Pancreas (tissue), 10 donors: Measurements from ENCODE around the gene HNRNPA0. TPM values are rescaled to one million over a fixed set of nuclear protein-coding genes. Genes with fewer than 3 reads are reported as not detected.

Experiments used
- ATAC-seq, 4 donors: fragments of 200-7000 bp; cut with Tn5 transposase; one replicate each; pipeline versions ENCODE4 v1.8.0 to v1.9.1; 2020; ENCODE audit warnings: mild to moderate bottlenecking in 4 of 4, moderate library complexity in 4 of 4
- DNase-seq, 6 donors: peaks; one replicate each; pipeline ENCODE4 v3.0.0-alpha.2; 2020
- FAIRE-seq: peaks from 2 replicates; lab custom pipeline; 2012; peaks lifted over from hg19 to GRCh38; lab: Jason Lieb, UNC
- H3K27ac ChIP-seq, 4 donors: fragments of 200-600 bp; sonication (generic); 1 replicate in 3 of 4; 2 replicates in 1 of 4; pipeline versions ENCODE4 v1.5.0 to v1.8.0; 2020
- H3K27me3 ChIP-seq, 4 donors: fragments of 200-600 bp; one replicate each; pipeline ENCODE4 v1.8.0; 2021
- H3K36me3 ChIP-seq, 3 donors: fragments of 200-600 bp; sonication (generic) in 1 of 3; one replicate each; pipeline versions ENCODE4 v1.5.0 to v1.8.0; 2020 to 2021
- H3K4me1 ChIP-seq, 3 donors: fragments of 200-600 bp; one replicate each; pipeline ENCODE4 v1.8.0; 2021
- H3K4me3 ChIP-seq, 4 donors: fragments of 200-600 bp; sonication (generic) in 2 of 4; one replicate each; pipeline versions ENCODE4 v1.5.0 to v1.8.0; 2020 to 2021
- H3K9me3 ChIP-seq, 4 donors: fragments of 200-600 bp; one replicate each; pipeline ENCODE4 v1.8.0; 2021
- WGBS, 2 donors: extraction: QIAGEN DNeasy Blood & Tissue Kit; methylation state at CpG; one replicate each; pipeline ENCODE4 v1.1.7; 2013; 5-methylcytosine and 5-hydroxymethylcytosine counted together
- intact Hi-C, 3 donors: fragments of 100-400 bp; cut with DNase I; formaldehyde crosslinking; loops; one replicate each; pipeline versions ENCODE4 v1.11.1 to v1.14.2; 2022
- polyA plus RNA-seq, 2 donors: library from polyadenylated mRNA; stranded (reverse); fragments of 200-250 nt; gene quantifications; one replicate each; pipeline ENCODE4 v1.2.3, GENCODE V29; 2013
- total RNA-seq, 6 donors: library from RNA; stranded (reverse); fragmentation: NEBNext Ultra II Directional in 4 of 6; extraction: Animal tissue kit (Norgen Biotek cat#: 25700) in 4 of 6; gene quantifications; one replicate each; pipeline versions ENCODE4 v1.2.1 to v1.2.4, GENCODE V29; 2021 to 2023
- TF ChIP-seq, protein P1 (sequence below), 4 donors: fragments of 200-600 bp; sonication (generic) in 3 of 4; IDR thresholded peaks; one replicate each; pipeline versions ENCODE4 v1.5.0 to v1.8.0; 2021; ENCODE audit warnings: antibody characterized with exemption in 4 of 4
- donor health status: healthy with polysubstance abuse.
- donor health status: DM: no; HTN: no; CAD: no; lungs with moderate emphysema.
- donor health status: DM: no; HTN: no; CAD: no.
- donor health status: control.
- donor health status: control.
- donor health status: Bipolar disorder and iron deficiency.
- donor health status: DM: yes; HTN: yes; CAD: no.
- donor health status: DM: no; HTN: no; CAD: no.
- donor health status: DM: no; HTN: no; CAD: no.
- donor health status: DM: yes; HTN: yes; CAD: no.

The HNRNPA0 gene
- total and polyA plus RNA-seq, 8 donors, result 8.0 to 14.1 (median 12.2) TPM

DNA sequence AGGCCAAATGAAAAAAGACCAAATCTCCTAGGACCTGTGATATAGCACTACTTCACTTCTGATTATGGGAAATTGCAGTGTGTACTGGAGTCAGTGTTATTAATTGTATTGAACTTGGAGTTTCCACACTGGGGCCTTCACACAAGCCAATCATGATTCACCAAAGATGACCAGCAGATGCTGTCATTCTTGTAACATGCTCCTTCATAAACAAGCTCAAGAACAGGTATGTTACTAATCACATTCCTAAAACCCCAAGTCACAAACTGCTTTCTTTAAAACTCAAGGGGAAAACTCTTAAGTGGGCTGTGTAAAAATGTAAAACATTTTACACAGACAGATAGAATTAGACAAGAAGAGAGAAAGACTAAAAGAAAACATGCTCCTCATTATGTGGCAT lies 23.8 kb downstream of the HNRNPA0 start:
- H3K27me3 ChIP-seq, result no peaks in the 10 kb centered on the region
- no peak overlapping the region for H3K4me3 ChIP-seq
- FAIRE-seq, result no peak
- no peak overlapping the region for H3K27ac ChIP-seq
- peaks cover 0 to 4% (median 0%) of the 10 kb centered on the region in 3 donors for H3K4me1 ChIP-seq
- no peak for DNase-seq
- no peaks in the 10 kb centered on the region for H3K9me3 ChIP-seq
- H3K36me3 ChIP-seq, result no peaks in the 10 kb centered on the region
- intact Hi-C loops, result loop anchor here in 1 of 3 donors (10.0 kb wide), 1 partner anchor 86 kb away; no protein-coding TSS in a partner anchor
- TF ChIP-seq, protein P1, sequence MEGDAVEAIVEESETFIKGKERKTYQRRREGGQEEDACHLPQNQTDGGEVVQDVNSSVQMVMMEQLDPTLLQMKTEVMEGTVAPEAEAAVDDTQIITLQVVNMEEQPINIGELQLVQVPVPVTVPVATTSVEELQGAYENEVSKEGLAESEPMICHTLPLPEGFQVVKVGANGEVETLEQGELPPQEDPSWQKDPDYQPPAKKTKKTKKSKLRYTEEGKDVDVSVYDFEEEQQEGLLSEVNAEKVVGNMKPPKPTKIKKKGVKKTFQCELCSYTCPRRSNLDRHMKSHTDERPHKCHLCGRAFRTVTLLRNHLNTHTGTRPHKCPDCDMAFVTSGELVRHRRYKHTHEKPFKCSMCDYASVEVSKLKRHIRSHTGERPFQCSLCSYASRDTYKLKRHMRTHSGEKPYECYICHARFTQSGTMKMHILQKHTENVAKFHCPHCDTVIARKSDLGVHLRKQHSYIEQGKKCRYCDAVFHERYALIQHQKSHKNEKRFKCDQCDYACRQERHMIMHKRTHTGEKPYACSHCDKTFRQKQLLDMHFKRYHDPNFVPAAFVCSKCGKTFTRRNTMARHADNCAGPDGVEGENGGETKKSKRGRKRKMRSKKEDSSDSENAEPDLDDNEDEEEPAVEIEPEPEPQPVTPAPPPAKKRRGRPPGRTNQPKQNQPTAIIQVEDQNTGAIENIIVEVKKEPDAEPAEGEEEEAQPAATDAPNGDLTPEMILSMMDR (IDR thresholded peaks at IDR 0.05), result no peak
- no peak for ATAC-seq

DNA sequence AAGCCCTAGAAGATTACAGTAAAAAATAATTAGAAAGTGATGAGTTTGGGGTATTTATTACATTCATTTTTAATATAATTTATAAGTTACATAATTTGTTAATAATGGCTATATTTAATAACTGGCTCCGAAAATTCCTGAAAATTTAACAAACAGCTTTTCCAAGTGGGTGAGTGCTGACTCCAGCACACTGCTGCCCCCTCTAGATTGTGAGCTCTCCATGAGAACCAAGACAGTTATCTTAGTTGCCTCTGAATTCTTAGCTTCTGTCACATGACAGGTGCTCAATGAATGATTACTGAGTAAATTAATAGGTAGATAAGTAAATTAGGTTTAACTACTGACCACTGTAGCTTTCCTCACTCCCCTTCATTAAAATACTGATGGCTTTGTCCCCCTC lies 26.1 kb downstream of the HNRNPA0 start:
- H3K27ac ChIP-seq, result no peak overlapping the region
- H3K9me3 ChIP-seq, result no peaks in the 10 kb centered on the region
- peaks cover 0 to 4% (median 0%) of the 10 kb centered on the region in 3 donors for H3K4me1 ChIP-seq
- FAIRE-seq (no peak), ATAC-seq (peak in 2 of 4 donors; percentile 57 to 71), DNase-seq (no peak)
- WGBS, 2 donors, result 58 to 71% methylated on average over 1 of the region's 1 CpG
- H3K4me3 ChIP-seq, result no peak overlapping the region
- TF ChIP-seq, protein P1 (IDR thresholded peaks at IDR 0.05), result no peak
- no peaks in the 10 kb centered on the region for H3K27me3 ChIP-seq
- no peaks in the 10 kb centered on the region for H3K36me3 ChIP-seq
- intact Hi-C loops, result no loop called here

DNA sequence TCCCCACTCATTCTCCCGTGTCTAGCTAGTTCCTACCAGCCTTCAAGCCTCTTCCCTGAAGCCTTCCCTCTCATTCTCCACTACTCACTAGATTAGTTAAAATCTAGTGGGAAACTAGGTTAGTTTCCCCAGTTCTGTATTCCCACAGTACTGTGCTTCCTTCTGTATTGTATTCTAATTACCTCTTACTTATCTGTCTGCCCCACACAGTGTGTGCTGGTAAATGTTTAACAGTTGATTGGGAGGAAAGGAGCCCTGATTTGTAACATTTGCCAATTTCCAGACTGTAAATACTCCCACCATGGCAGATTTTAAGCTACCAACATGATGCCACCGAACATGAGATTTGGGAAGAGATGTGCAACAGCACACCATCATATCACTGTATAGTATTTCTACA lies 26.5 kb downstream of the HNRNPA0 start:
- no peaks in the 10 kb centered on the region for H3K27me3 ChIP-seq
- FAIRE-seq (no peak), DNase-seq (no peak), ATAC-seq (peak in 2 of 4 donors; percentile 59 to 73)
- H3K27ac ChIP-seq, result no peak overlapping the region
- no peaks in the 10 kb centered on the region for H3K36me3 ChIP-seq
- intact Hi-C loops, result no loop called here
- no peak overlapping the region for H3K4me3 ChIP-seq
- peaks cover 0 to 4% (median 0%) of the 10 kb centered on the region in 3 donors for H3K4me1 ChIP-seq
- WGBS, 2 donors, result 44 to 46% methylated on average over 2 of the region's 2 CpGs
- H3K9me3 ChIP-seq, result no peaks in the 10 kb centered on the region
- TF ChIP-seq, protein P1 (IDR thresholded peaks at IDR 0.05), result no peak

DNA sequence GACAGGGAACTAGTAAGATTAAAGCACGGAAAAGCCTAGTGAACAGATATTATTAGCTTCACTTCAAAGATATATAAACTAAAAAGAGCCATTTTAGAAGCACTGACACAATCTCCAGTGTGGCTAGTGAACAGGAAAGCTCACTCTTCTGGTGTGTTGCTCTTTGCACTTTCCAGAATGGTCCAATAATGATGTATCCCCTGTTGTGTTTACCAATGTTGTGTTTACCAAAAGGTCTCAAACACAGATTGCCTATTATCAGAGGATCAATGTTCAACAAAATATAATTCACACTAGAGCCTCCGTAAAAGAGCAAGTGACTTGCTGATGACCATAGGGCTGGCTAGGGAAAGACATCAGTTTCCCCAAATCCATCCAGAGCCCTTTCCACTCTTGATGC lies 29.9 kb downstream of the HNRNPA0 start:
- no peaks in the 10 kb centered on the region for H3K36me3 ChIP-seq
- H3K9me3 ChIP-seq, result no peaks in the 10 kb centered on the region
- no peak overlapping the region for H3K4me3 ChIP-seq
- DNase-seq (no peak), FAIRE-seq (no peak), ATAC-seq (no peak)
- TF ChIP-seq, protein P1 (IDR thresholded peaks at IDR 0.05), result no peak
- no peaks in the 10 kb centered on the region for H3K27me3 ChIP-seq
- H3K4me1 ChIP-seq, result peaks cover 3 to 7% (median 4%) of the 10 kb centered on the region in 3 donors
- intact Hi-C loops, result no loop called here
- WGBS, 2 donors, result 80 to 83% methylated on average over 2 of the region's 2 CpGs
- H3K27ac ChIP-seq, result no peak overlapping the region

DNA sequence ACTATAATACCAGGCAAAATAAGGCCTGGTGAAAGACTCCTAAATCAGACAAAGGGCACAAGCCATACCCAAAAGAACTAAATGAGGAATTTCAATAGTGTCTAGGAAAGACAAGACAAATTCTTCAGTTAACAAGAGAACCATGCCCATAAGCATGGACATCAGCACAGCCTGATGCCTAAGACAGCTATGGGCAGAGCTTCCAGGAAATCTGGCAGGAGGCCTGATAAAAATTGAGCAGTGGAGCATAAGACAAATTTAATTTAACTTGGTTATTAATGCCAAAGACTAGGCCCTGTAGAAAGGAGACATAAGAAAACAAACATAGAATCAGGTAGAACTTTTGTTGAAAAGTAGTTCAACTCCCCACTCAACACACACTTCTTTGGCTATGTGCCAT lies 35.6 kb downstream of the HNRNPA0 start:
- intact Hi-C loops, result no loop called here
- H3K4me1 ChIP-seq, result peaks cover 4 to 16% (median 8%) of the 10 kb centered on the region in 3 donors
- TF ChIP-seq, protein P1 (IDR thresholded peaks at IDR 0.05), result no peak
- peak in 2 of 4 donors; percentile 43 to 63 for ATAC-seq
- no peak overlapping the region for H3K27ac ChIP-seq
- no peak for FAIRE-seq
- no peak overlapping the region for H3K4me3 ChIP-seq
- no peaks in the 10 kb centered on the region for H3K27me3 ChIP-seq
- H3K9me3 ChIP-seq, result no peaks in the 10 kb centered on the region
- no peaks in the 10 kb centered on the region for H3K36me3 ChIP-seq
- DNase-seq, result no peak
